ENCODE measurements around the gene ZNF605. TPM values are rescaled to one million over a fixed set of nuclear protein-coding genes. Genes with fewer than 3 reads are reported as not detected.

ZNF605 gene
- total and polyA plus RNA-seq, 10 of the 15 experiments (the other 5 are each of a cell fraction or from before 2014, with no cell fraction given): 0.95 to 4.8 (median 2.5) TPM

- TF ChIP-seq ZNF592 (IDR thresholded peaks at IDR 0.05) (no peak), BACH1 (IDR thresholded peaks at IDR 0.05; ENCODE audit: borderline replicate concordance) (peak; percentile 54), PML (IDR thresholded peaks at IDR 0.05; ENCODE audit: low read length) (peak; percentile 89), EED (IDR thresholded peaks at IDR 0.05; ENCODE audit: low read depth) (0 out of 2 replicates have a peak, but pooled peaks have one; percentile 6), ZNF274 (IDR thresholded peaks at IDR 0.05; ENCODE audit: insufficient read depth, insufficient read length) (no peak), JUNB (IDR thresholded peaks at IDR 0.05) (no peak), EP300 (IDR thresholded peaks at IDR 0.05; ENCODE audit: borderline replicate concordance in 1 of 2, control insufficient read depth in 1 of 2, low read depth in 2 of 2, low read length in 2 of 2) (peak in 1 of 2 experiments; percentile 17; a peak in 1 of 4 replicates), ATF3 (IDR thresholded peaks at IDR 0.05; ENCODE audit: borderline replicate concordance, extremely low read depth, low read depth, low read length) (no peak), EZH2 (IDR thresholded peaks at IDR 0.05; ENCODE audit: borderline replicate concordance, control insufficient read depth, low read depth, low read length) (no peak), SMC3 (IDR thresholded peaks at IDR 0.05; ENCODE audit: borderline replicate concordance, low read length) (no peak), ZNF384 (IDR thresholded peaks at IDR 0.05; ENCODE audit: borderline replicate concordance, low read depth, low read length) (no peak), USF1 (IDR thresholded peaks at IDR 0.05; ENCODE audit: borderline replicate concordance, extremely low read length, insufficient read depth, low read depth, low read length) (peak; percentile 32), TCF3 (IDR thresholded peaks at IDR 0.05; ENCODE audit: borderline replicate concordance, insufficient read depth, low read depth, low read length) (no peak), CHD1 (IDR thresholded peaks at IDR 0.05; ENCODE audit: low read depth, low read length) (0 out of 2 replicates have a peak, but pooled peaks have one; percentile 46), ESRRA (IDR thresholded peaks at IDR 0.05; ENCODE audit: low read length) (no peak), RAD21 (IDR thresholded peaks at IDR 0.05; ENCODE audit: insufficient read depth, low read depth, low read length) (no peak), RFX5 (IDR thresholded peaks at IDR 0.05; ENCODE audit: low read depth, low read length) (no peak), KLF5 (IDR thresholded peaks at IDR 0.05; ENCODE audit: partially characterized antibody) (peak; percentile 77), RB1 (IDR thresholded peaks at IDR 0.05; ENCODE audit: borderline replicate concordance) (no peak), NR2C1 (IDR thresholded peaks at IDR 0.05) (peak; percentile 80), PAX5 (IDR thresholded peaks at IDR 0.05; ENCODE audit: borderline replicate concordance, low read depth, low read length) (no peak), SPI1 (IDR thresholded peaks at IDR 0.05; ENCODE audit: borderline replicate concordance, insufficient read depth, low read depth, low read length) (no peak)
These were observed 68.4 kb downstream of the ZNF605 start, which contains the start of gene CHFR (continued) for GRCh38 chr12:132887513-132888351.

Measured in GM12878 (cell line).